ENCODE data around the gene ASPDH. TPM values are rescaled to one million over a fixed set of nuclear protein-coding genes. Genes with fewer than 3 reads are reported as not detected.

The ASPDH gene
- total and polyA plus RNA-seq, 2 donors (not counting 3 experiments of a cell fraction or from before 2014, with no cell fraction given) = not detected

DNA sequence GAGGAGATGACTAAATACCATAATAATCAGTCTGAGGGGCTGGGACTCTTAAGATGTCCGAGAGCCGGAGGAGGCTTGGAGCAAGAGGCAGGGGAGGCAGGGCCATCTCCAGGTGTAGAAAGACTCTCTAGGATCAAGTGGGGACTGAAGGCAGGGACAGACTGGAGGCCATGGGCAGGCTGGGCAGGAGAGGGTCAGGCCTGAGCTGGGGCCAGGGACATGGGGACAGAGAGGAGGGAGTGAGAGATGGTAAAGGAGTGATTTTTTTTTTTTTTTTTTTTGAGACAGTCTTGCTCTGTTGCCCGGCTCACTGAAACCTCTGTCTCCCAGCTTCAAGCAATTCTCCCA is 4.9 kb downstream of the ASPDH start:
- ChIA-PET POLR2A (no interaction called here), CTCF (interaction anchor here (1.1 kb wide), 1 partner anchor 152 kb away, joined by 5 read pairs; no protein-coding TSS in a partner anchor)
- TF ChIP-seq POLR2AphosphoS5 (IDR thresholded peaks at IDR 0.05; ENCODE audit: insufficient read depth, low read depth, low read length) (no peak), MYC (IDR thresholded peaks at IDR 0.05; ENCODE audit: low read depth, low read length) (no peak), EZH2 (IDR thresholded peaks at IDR 0.05; ENCODE audit: borderline replicate concordance, low read depth, low read length, severe bottlenecking) (no peak), POLR2A (IDR thresholded peaks at IDR 0.05; ENCODE audit: low read depth, low read length) (no peak), FOS (IDR thresholded peaks at IDR 0.05; ENCODE audit: borderline replicate concordance, insufficient read depth, low read length) (no peak), GATA2 (IDR thresholded peaks at IDR 0.05; ENCODE audit: insufficient read depth, insufficient read length, low read depth, low read length) (no peak), JUN (IDR thresholded peaks at IDR 0.05; ENCODE audit: borderline replicate concordance, insufficient read depth, insufficient read length, low read depth) (no peak)
- TF ChIP-seq, protein P1, sequence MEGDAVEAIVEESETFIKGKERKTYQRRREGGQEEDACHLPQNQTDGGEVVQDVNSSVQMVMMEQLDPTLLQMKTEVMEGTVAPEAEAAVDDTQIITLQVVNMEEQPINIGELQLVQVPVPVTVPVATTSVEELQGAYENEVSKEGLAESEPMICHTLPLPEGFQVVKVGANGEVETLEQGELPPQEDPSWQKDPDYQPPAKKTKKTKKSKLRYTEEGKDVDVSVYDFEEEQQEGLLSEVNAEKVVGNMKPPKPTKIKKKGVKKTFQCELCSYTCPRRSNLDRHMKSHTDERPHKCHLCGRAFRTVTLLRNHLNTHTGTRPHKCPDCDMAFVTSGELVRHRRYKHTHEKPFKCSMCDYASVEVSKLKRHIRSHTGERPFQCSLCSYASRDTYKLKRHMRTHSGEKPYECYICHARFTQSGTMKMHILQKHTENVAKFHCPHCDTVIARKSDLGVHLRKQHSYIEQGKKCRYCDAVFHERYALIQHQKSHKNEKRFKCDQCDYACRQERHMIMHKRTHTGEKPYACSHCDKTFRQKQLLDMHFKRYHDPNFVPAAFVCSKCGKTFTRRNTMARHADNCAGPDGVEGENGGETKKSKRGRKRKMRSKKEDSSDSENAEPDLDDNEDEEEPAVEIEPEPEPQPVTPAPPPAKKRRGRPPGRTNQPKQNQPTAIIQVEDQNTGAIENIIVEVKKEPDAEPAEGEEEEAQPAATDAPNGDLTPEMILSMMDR (IDR thresholded peaks at IDR 0.05; ENCODE audit: extremely low read depth in 1 of 2, insufficient read depth in 1 of 2, low read depth in 1 of 2, low read length in 2 of 2) = no peak
- TF ChIP-seq, protein P2, sequence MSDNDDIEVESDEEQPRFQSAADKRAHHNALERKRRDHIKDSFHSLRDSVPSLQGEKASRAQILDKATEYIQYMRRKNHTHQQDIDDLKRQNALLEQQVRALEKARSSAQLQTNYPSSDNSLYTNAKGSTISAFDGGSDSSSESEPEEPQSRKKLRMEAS (IDR thresholded peaks at IDR 0.05; ENCODE audit: insufficient read depth, insufficient read length) = no peak
- Histone ChIP-seq H3K4me3 (replicated peaks in 1 of 3; ENCODE audit: insufficient read depth in 1 of 3, low read depth in 1 of 3, low read length in 3 of 3) (no peak overlapping the region), H3K9ac (replicated peaks; ENCODE audit: extremely low read depth, insufficient read depth, low read length) (no peak overlapping the region), H3K9me1 (replicated peaks; ENCODE audit: control insufficient read depth, extremely low read depth, insufficient read depth, low read length) (no peaks in the 10 kb centered on the region), H3K27ac (ENCODE audit: insufficient read depth, low read depth, low read length) (no peak overlapping the region), H3K79me2 (ENCODE audit: control insufficient read depth, insufficient read depth, low read length) (no peaks in the 10 kb centered on the region), H3K9me3 (replicated peaks; ENCODE audit: control insufficient read depth, insufficient read depth, low read length) (no peaks in the 10 kb centered on the region), H4K20me1 (replicated peaks; ENCODE audit: control insufficient read depth, extremely low read depth, insufficient read depth, low read length) (no peaks in the 10 kb centered on the region), H3K4me1 (ENCODE audit: control insufficient read depth, extremely low read depth, insufficient read depth, low read length) (peaks cover 7% of the 10 kb centered on the region), H3K4me2 (ENCODE audit: insufficient read depth, low read length) (no peak overlapping the region), H3K27me3 (ENCODE audit: control insufficient read depth in 2 of 2, insufficient read depth in 2 of 2, low read length in 2 of 2) (no peaks in the 10 kb centered on the region), H3K36me3 (ENCODE audit: control insufficient read depth in 2 of 2, extremely low read depth in 1 of 2, insufficient read depth in 2 of 2, low read length in 2 of 2) (no peaks in the 10 kb centered on the region), H2AFZ (ENCODE audit: low read depth, low read length) (no peak overlapping the region)
- intact Hi-C loops (cut with micrococcal nuclease) (no loop called here), dilution Hi-C loops (cut with MboI; ENCODE audit: extremely low pct_ligation_motif_present, low sequenced_read_pairs) (no loop called here)
- FAIRE-seq = no peak
- BruUV-seq (replicated peaks) = no TSS peak
- DNase-seq (ENCODE audit: low read depth, low spot score) = no peak

Measured in endothelial cell of umbilical vein (primary cell).